Posterior cingulate gyrus (tissue), 11 donors: ENCODE results near the gene ROGDI.
A peak's percentile ranks its signal among the peaks of the same experiment; 100 is the strongest.

ENCODE experiments used
- DNase-seq, 10 donors: peaks; one replicate each; pipeline versions ENCODE4 v3.0.0 to v3.0.0-alpha.2; 2020 to 2021; ENCODE audit warnings: mixed read lengths in 3 of 10
- intact Hi-C: fragments of 100-400 bp; cut with DNase I; formaldehyde crosslinking; loops from one replicate; pipeline ENCODE4 v1.15.1; 2023

Gene ROGDI

GRCh38 chr16:4776141-4776705, 26.2 kb downstream of the ROGDI start:
- intact Hi-C loops = no loop called here
- DNase-seq = peak in 1 of 10 donors; percentile 27

DNA sequence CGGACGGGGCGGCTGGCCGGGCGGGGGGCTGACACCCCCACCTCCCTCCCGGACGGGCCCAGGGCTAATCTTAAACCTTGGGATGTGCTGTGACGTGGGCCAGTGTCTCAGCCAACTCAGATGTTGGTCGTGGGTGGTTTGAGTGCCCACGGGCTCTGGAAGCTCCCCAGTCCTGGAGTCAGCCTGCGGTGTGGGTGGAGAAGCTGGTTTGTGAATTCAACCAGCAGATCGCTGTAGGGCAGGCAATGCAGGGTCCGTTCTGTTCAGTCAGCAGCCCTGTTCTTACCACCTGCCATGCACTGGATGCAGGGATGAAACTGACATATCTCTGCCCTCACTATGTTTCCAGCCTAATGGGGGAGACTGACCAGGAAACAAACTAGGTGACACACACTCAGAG, 27.4 kb downstream of the ROGDI start:
- peak in 2 of 10 donors; percentile 41 to 75 for DNase-seq
- intact Hi-C loops = no loop called here

- intact Hi-C loops = no loop called here
- no peak for DNase-seq
Measured at GRCh38 chr16:4772351-4772750, 30.1 kb downstream of the ROGDI start.

GRCh38 chr16:4771646-4772045, 30.8 kb downstream of the ROGDI start:
- no peak for DNase-seq
- intact Hi-C loops = no loop called here

DNA sequence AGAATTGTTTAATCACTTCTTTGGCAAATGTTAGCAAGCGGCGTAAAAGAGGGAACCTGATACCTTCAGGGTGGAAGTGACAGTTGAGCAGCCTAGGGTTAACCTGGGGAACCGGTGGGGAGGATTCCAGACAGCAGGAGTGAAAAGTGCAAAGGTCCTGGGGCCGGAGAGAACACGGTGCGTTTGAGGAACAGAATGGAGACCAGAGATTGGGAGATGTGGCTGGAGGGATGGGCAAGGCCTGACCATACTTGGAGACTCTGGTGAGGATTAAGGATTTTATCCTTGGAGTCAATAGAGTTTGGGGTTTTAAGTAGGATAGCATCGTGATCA, 33.2 kb downstream of the ROGDI start:
- intact Hi-C loops = loop anchor here (5.0 kb wide), 1 partner anchor 78 kb away; the partner anchor contains the start of genes GLYR1 and UBN1
- peak in 1 of 10 donors; percentile 59 for DNase-seq

- DNase-seq = peak; percentile 92 to 100 (median 98)
- intact Hi-C loops = loop anchor here (5.0 kb wide), 1 partner anchor 79 kb away; the partner anchor contains the start of genes GLYR1 and UBN1
Measured at GRCh38 chr16:4768549-4769305, 33.7 kb downstream of the ROGDI start.

- DNase-seq = peak in 1 of 10 donors; percentile 66
- intact Hi-C loops = loop anchor here (1.0 to 5.0 kb wide), 3 partner anchors 32 to 79 kb away; partner anchors contain the start of genes ANKS3, DNAAF8, GLYR1 and UBN1
Measured at GRCh38 chr16:4767872-4768548, 34.4 kb downstream of the ROGDI start.

GRCh38 chr16:4766875-4767628, 35.4 kb downstream of the ROGDI start, which contains the start of gene ZNF500:
Gene ZNF500, minus strand, starts transcription at chr16:4767162. Its CDS starts 1,184 bp downstream, at chr16:4765978.
- peak; percentile 97 to 100 (median 99) for DNase-seq
- intact Hi-C loops = loop anchor here (1.0 to 5.0 kb wide), 3 partner anchors 32 to 80 kb away; partner anchors contain the start of genes ANKS3, DNAAF8, GLYR1 and UBN1

DNA sequence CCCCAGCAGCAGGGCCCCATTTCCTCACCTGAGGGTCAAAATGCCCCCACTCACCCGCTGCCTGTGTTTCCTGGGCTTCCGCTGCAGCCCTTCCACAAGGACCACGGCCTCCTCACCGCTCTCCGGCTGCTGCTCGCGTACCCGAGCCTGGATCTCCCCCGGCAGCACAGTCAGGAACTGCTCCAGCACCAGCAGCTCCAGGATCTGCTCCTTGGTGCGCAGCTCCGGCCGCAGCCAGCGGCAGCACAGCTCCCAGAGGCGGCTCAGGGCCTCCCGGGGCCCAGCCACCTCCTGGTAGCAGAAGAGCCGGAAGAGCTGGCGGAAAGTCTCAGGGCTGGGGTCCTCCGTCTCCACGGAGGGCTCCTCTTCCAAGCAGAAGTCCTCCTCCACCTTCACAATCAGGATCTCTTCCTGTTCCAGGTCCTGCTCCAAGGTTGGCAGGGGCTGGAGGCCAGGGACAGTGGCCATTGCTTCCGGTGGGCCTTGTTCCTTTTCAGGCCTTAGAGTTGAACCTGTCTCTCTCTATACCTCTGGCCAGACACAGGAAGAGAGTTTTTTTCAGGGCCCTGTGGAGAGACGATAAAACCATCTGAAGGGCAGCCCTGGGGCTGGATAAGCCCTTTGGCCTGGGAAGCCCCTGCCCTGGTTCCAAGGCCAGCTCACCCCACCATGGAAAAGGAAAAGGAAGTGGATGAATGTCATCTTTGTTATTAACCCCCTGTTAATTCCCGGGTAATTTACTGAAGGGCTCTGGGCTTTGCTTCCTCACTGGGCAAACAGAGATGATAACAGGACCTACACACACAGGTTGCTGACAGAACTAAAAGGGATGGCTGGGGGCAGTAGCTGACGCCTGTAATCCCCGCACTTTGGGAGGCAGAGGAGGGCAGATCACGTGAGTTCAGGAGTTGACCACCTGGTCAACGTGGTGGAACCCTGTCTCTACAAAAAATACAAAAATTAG, 36.6 kb downstream of the ROGDI start:
- intact Hi-C loops = loop anchor here (2.0 to 5.0 kb wide), 2 partner anchors 31 to 82 kb away; partner anchors contain the start of genes ANKS3, DNAAF8, GLYR1 and UBN1
- DNase-seq = peak in 1 of 10 donors; percentile 75

DNA sequence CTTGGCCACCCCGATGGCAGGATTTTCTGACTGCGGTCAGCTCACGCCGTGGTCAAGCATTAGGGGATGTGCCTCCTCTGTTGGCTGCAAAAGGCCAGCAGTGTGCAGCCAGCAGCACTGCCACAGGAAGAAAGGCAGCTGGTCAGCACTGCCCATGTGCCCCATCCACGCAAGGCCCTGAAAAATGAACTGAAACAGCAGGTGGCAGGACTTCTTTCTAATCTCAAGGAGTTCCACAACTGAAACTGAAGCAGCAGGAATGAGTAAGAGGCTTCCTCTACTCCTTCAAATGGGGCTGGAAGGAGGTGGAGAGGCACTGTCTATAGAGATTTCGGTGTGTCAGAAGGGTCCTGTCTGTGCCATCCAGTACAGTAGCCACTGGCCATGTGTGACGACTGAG, 38.6 kb downstream of the ROGDI start:
- intact Hi-C loops = no loop called here
- DNase-seq = no peak

DNA sequence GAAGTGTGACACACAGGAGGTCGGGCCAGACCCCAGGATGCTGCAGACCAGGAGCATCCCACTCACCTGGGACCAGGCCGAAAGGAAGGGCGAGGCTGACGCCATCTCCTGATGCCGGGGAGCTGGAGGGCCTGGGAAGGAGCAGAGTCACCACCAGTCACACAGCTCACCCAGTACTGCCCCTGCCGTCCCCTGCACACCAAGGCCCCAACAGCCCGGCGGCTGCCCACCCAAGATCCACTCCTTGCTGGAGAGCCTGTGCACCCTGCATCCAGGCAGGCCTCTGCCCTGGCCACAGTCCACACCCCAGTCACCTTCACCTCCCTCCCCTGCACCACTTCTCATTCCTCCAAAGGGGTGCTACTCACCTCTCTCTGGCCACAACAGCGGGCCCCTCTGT, 40.2 kb downstream of the ROGDI start:
- DNase-seq = peak in 1 of 10 donors; percentile 79
- intact Hi-C loops = no loop called here

DNA sequence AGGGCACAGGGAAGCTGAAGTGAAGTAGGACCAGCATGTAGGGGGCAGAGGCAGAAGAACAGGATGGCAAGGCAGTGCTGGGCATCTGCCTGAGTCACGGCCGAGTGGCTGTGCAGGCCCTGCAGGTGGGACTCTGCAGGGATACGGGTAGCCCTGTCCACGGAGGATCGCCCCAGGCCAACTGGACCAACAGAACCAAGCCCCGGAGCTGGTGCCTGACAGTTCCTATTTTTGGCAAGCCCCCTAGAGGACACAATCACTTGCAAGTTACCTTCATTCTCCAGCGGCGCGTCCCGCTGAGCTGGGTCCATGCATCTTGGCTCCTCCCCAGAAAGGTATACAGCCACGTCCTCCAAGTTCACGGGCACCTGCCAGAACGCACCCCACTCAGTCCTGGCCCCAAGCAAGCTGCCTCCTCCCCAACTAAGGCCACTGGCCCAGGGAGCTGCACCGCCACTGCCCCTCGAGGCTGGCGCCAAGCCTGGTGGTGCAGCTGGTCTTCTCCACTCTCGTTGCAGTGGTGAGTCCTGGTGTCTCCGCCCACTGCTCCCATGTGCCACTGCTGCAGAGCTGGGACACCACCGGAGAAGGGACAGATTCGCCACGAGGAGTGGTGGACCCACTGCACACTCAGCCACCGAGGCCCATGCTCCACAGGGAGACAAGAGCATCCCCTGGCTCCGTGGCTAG, 42.1 kb downstream of the ROGDI start:
- intact Hi-C loops = no loop called here
- no peak for DNase-seq

GRCh38 chr16:4755687-4756086, 46.7 kb downstream of the ROGDI start:
- intact Hi-C loops = no loop called here
- DNase-seq = no peak

GRCh38 chr16:4754865-4755264, 47.6 kb downstream of the ROGDI start:
- DNase-seq = no peak
- intact Hi-C loops = no loop called here

DNA sequence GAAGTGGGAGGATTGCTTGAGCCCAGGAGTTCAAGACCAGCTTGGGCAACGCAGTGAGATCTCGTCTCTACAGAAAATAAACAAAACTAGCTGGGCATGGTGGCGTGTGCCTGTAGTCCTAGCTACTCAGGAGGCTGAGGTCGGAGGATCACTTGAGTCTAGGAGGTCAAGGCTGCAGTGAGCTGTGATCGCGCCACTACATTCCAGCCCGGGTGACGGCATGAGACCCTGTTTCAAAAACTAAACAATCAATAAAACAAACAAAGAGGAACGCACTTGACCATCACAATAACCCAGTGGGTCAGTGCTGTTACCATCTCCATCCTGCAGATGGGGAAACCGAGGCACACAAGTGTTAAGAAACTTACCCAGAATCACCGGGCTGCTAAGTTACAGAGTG, 49.2 kb downstream of the ROGDI start:
- DNase-seq = no peak
- intact Hi-C loops = no loop called here

DNA sequence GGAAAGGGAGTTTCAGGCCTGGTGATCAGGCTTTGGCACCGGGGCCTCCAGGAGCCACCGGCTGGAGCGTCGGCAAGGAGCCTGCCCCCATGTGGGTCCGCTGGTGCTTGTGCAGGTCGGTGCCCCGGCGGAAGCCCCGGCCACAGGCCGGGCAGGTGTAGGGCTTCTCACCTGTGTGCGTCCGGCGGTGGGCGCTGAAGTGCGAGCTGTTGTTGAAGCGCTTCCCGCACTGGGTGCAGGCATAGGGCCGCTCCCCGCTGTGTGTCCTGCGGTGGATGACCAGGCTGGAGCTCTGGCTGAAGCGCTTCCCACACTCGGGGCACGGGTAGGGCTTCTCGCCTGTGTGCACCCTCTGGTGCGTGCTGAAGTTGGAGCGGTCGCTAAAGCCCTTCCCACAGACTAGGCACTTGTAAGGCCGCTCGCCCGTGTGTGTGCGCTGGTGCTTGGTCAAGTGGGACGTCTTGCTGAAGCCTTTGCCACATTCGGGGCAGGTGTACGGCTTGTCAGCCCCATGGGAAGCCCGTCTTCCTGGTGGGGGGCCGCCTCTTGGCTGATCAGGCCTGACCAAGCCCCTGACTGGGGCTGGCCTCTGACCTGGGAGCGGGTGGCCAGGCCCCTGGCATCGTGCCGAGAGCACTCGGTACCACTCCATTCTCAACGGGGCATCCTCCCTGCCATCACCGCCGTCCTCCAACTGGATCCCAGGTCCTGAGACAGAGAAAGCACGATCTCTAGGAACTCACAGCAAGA, 49.9 kb downstream of the ROGDI start:
- DNase-seq = no peak
- intact Hi-C loops = no loop called here

DNA sequence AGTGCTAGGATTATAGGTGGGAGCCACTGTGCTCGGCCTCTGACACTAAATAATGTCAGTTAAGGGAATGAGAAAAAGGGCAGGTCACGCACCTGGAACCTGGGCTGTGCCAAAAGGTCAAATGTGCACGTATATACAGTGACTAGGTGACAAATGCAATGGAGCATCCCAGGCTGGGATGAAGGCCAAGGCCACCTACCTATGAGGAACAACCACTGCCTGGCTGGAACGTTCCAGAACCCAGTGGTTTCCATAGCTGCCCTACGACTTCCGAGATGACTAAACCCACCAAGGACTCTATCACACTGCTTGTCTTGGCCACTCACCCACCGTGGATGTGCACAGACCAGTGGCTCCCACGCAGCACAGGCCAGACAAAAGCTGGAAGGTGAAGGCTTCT, 51.5 kb downstream of the ROGDI start:
- intact Hi-C loops = no loop called here
- DNase-seq = no peak

DNA sequence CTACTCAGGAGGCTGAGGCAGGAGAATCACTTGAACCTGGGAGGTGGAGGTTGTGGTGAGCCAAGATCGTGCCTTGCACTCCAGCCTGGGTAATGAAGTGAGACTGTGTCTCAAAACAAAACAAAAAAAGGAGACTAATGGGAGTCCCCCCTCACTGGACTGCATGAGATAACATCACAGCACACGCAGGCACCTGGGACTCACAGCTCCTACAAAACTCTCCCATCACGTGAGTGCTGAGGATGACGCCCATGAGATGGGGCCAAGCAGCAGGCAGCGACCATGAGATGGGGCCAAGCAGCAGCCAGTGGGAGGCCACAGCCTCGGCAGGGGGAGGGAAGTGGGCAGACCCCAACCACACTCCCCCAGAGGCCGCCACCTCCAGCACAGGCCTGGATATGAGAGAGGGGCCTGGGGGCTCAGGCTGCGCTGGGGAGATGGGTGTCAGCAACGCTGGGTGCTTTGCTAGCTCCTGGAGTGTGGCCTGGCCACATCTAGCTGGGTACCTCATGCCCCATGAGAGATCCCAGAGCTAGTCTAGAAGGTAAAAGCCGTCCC, 52.7 kb downstream of the ROGDI start:
- intact Hi-C loops = no loop called here
- no peak for DNase-seq
